GM18907 (cell line): ENCODE data around the gene ADCYAP1R1.

ENCODE experiments used
- ATAC-seq: cut with Tn5 transposase; IDR thresholded peaks from one replicate; pipeline ENCODE4 v1.9.1; 2021; ENCODE audit warnings: mild to moderate bottlenecking, moderate library complexity; ENCODE audit not compliant: unreplicated experiment

The ADCYAP1R1 gene

DNA sequence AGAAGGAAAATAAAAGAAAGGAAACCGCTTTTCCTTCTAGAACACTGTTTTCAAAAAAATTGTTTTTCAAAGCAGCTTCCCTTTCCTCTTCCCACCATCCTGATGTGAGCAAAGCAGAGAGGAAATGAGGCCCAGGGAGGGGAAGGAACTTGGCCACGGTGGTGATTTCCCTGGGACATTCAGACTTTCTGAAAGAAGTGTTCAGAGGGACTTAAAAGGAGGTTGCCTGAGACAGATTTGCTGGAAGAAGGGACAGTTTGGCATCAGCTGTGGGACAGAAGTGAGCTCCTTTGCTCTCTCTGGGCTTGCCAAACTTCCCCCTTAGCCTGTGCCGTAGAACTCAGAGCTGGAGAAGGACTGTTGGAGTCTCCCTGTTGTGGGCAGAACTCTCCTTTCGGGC lies 30.3 kb downstream of the ADCYAP1R1 start:
- ATAC-seq, result no peak

- no peak for ATAC-seq
These were observed 31.2 kb downstream of the ADCYAP1R1 start for GRCh38 chr7:31083210-31083786.

DNA sequence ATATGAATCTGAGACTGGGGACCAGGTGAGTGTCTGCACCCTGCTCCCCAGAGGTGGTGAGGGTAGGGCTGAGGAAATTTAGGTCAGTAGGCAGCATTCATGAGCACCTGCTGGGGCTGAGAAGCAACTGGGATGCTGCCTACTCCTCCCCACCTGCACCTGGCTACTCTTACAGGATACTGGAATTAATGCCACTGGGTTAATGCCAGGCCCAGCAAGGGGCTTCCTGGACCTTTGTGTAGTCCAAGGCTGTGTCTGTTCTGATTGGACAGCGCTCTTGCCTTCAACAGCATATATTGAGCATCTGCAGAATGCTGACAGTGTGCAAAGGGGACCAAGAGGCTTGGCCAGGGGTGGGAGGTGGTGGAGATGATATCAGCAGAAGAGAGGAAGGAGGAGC lies 32.1 kb downstream of the ADCYAP1R1 start:
- ATAC-seq, result no peak

- no peak for ATAC-seq
These were observed 35.2 kb downstream of the ADCYAP1R1 start for GRCh38 chr7:31087351-31087750.

DNA sequence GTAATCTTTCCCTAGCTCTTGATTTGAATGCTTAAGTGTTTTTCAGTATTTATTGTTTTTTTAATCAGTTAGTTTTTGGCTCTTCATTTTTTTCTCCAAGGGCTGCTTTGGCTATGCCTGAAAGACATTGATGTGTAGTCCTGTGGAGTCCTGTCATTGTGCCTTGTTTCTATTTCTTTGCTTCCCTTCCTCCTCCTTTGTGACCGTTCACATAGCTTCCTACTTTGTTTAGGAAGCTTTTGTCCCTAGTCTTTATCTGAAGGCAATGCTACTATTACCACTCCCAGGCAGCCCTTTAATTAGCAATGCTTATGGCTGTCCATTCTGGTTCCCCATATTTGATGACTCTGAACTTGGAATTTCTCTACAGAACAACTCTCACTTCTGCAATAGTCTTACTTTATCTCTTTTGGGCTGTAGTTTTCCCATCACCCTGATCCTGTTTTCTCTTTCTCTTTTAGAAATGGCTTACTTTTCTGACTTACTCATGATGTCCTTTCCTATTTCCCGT lies 39.9 kb downstream of the ADCYAP1R1 start:
- ATAC-seq, result no peak

GRCh38 chr7:31092606-31093005 lies 40.5 kb downstream of the ADCYAP1R1 start:
- ATAC-seq, result no peak

DNA sequence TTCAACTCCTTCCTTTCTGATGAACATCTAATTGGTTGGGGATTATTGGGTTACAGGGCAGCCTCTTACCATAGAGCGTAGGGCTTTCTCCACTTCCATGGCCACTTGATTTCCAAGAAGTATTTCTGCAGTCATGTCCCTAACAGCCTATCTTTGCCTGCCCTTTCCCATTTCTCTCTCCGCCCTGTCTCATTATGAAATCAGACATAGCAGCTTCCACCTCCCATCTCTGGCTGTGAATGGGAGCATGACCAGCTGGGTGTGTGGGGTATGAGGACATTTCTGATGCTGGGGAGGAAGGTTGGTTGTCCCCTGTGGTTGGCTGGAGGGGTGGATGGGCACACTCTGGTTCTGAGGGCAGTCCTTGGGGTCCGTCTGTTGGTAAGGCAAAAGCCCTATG lies 41.2 kb downstream of the ADCYAP1R1 start:
- ATAC-seq, result no peak

- no peak for ATAC-seq
These were observed 42.2 kb downstream of the ADCYAP1R1 start for GRCh38 chr7:31094271-31094670.

GRCh38 chr7:31095286-31096197 lies 43.4 kb downstream of the ADCYAP1R1 start:
- ATAC-seq, result no peak

- no peak for ATAC-seq
These were observed 44.2 kb downstream of the ADCYAP1R1 start for GRCh38 chr7:31096198-31096876.

GRCh38 chr7:31096877-31097258 lies 44.8 kb downstream of the ADCYAP1R1 start:
- no peak for ATAC-seq

DNA sequence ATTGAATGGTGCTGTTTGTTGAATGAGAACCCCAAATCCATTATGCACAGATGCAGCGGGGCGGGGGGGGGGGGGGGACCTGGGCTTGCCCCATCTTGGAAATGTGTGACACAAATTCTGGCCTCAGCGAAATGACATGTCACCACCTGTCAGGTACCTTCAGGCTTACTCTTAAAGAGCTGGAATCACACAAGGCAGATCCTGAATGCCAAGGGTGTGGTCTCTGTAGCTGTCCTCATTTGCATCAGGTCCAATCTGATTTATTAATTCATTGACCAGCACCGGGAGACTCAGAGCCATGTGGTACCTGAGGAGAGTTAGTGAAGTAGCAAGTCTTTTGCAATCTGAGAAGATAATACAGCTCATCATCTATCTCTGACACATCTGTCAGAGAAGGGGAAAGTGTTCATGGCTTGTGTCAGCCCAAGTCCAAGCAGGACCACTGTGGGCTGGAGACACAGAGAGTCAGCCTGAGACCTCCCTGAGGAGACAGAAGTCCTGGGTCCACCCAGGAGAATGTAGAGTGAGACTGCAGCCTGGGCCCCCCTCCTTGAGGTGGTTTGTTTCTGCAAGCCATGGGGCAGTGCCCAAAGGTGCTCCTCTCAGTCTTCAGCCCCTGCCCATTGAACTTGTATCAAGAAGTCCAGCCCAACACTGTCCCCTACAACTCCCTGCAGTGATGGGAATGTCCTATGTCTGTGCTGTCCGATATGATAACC lies 46.7 kb downstream of the ADCYAP1R1 start:
- ATAC-seq, result no peak

- no peak for ATAC-seq
These were observed 47.6 kb downstream of the ADCYAP1R1 start for GRCh38 chr7:31099451-31100444.

DNA sequence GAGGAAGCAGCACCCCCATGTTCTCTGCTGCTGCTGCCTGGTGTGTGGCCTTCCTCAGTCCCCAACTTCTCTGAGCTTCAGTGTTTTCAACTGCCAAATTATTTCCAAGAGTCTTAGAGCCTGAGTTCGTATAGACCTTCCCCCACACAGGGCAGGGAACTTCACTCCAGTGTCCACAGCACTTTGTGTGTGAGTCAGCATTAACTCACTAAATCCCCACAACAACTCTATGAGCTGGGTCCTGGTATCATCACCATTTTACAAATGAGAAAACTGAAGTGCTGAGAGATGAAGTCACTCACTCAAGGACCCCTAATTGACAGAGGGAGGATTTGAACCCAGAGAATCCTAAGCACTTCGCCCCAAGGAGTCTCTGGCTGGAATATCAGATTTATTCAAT lies 48.3 kb downstream of the ADCYAP1R1 start:
- ATAC-seq, result no peak

GRCh38 chr7:31100871-31101270 lies 48.8 kb downstream of the ADCYAP1R1 start:
- no peak for ATAC-seq

DNA sequence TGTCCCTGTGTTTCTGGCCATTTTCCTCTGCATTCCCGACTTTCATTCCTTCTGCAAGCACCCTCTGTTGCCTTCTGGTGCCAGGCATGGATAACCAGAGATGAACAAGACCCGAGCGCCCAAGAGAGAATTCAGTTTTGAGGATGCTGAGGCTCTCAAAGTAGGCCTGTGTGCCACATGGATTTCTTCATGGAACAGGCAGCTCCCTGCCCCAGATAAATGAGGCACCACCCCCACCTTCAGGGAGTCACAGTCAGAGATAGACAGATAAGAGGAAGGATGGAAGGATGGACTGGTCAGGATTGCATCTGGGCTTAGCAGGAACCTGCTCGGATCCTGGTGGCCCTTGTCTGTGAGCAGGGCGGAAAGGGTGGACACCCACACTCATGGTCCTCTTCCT lies 49.4 kb downstream of the ADCYAP1R1 start:
- ATAC-seq, result no peak

DNA sequence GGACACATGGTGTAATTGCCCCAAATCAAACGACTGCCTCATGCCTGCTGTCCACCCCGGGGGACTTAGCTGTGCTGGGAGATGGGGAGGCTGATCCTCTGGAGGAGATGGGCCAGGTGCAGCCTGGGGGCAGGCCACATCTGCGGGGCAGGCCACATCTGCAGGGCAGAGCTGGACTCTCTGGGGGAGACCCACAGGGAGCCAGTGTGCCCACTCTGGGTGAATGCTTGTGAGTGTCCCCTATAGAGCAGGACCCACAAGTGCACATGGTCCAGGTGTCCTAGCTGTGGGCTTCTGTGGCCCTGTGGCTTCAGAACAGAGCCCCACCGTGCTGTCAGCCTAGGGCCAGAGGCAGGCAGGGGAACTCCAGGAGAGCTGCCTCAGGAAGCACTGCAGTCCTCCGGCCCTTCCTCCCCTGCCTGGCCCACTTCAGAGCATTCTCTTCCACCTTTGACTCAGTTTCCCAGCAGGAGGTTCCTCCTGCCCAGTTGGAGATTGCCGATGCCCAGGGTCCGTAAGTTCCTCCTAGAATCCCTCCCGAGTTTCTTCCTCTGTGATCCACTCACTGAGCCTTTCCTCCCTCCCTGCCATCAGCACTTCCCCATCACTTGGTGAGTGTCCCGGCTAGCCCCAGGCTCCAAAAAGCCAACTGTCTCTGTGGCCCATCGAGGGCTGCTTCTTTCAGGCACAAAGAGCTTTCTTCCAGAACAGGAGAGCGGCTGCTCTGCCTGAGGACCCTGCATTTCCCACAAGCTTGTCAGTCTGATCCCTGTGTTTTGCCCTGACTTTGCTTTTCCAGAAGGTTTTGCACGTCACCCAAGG lies 50.3 kb downstream of the ADCYAP1R1 start:
- no peak for ATAC-seq

DNA sequence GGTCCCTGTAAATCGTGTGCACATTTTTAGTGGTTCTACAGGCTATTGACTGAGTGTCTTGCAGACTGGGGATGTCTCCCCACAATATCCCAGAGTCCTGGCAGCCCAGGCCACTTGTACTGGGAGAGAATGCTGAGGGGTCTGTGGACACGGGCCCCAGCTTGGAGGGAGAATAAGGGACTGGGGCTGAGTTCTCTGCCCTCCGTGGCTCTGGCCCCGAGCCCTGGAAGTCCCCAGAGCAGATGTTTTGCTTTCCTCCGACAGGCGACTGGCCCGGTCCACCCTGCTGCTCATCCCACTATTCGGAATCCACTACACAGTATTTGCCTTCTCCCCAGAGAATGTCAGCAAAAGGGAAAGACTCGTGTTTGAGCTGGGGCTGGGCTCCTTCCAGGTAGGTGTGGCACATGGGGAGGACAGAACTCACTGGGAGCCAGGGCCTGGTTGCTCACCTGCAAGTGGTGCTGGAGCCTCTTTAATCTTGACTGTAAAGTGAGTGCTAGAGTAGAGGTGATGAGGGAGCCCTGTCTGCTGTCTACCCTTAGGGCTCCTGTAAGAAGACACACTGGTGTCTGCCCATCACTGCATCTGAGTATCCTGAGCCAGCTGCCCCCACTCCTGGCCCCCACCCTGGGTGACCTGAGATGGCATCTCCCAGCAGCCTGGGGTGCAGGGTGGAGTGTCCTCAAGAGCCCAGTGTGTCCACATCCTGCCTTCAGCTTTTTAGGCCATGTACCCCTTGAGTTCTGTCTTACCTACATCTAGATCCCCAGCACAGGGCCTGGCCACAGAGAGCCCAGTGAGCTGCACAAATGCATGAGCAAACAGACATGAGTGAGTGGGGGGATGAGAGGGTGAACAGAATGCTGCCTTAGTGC lies 51.1 kb downstream of the ADCYAP1R1 start:
- ATAC-seq, result no peak
